CD4-positive, alpha-beta T cell treated with Interleukin-17A for 1 hour (primary cell): Measurements from ENCODE around the gene SERTAD2.

Experiments
- DNase-seq: peaks from one replicate; pipeline ENCODE4 v3.0.0-alpha.2; 2020

The SERTAD2 gene

GRCh38 chr2:64653109-64654062, at the start of gene SERTAD2:
Gene SERTAD2, minus strand, starts transcription at chr2:64653913. Its CDS starts 17,042 bp downstream, at chr2:64636871.
- DNase-seq: peak; percentile 90

- DNase-seq: no peak
These were observed 46.6 kb upstream of the SERTAD2 start for GRCh38 chr2:64700133-64700809.

GRCh38 chr2:64699712-64700111, 46.0 kb upstream of the SERTAD2 start:
- DNase-seq: peak; percentile 54

- DNase-seq: peak; percentile 30
These were observed 45.1 kb upstream of the SERTAD2 start for GRCh38 chr2:64698668-64699444.

GRCh38 chr2:64698177-64698643, 44.5 kb upstream of the SERTAD2 start:
- no peak for DNase-seq

GRCh38 chr2:64697297-64698176, 43.8 kb upstream of the SERTAD2 start:
- no peak for DNase-seq

GRCh38 chr2:64696636-64697035, 42.9 kb upstream of the SERTAD2 start:
- no peak for DNase-seq

- no peak for DNase-seq
These were observed 42.1 kb upstream of the SERTAD2 start for GRCh38 chr2:64695721-64696261.

GRCh38 chr2:64692401-64692800, 38.7 kb upstream of the SERTAD2 start:
- no peak for DNase-seq

- no peak for DNase-seq
These were observed 35.2 kb upstream of the SERTAD2 start for GRCh38 chr2:64688909-64689308.

GRCh38 chr2:64686283-64686956, 32.7 kb upstream of the SERTAD2 start:
- DNase-seq: no peak

- DNase-seq: no peak
These were observed 31.7 kb upstream of the SERTAD2 start for GRCh38 chr2:64685430-64685829.

- DNase-seq: no peak
These were observed 30.2 kb upstream of the SERTAD2 start for GRCh38 chr2:64683771-64684510.

GRCh38 chr2:64681479-64681967, 27.8 kb upstream of the SERTAD2 start:
- DNase-seq: no peak

GRCh38 chr2:64679673-64680425, 26.1 kb upstream of the SERTAD2 start:
- DNase-seq: no peak

- DNase-seq: no peak
These were observed 25.3 kb upstream of the SERTAD2 start for GRCh38 chr2:64678771-64679590.

- no peak for DNase-seq
These were observed 23.8 kb upstream of the SERTAD2 start for GRCh38 chr2:64677530-64677929.

GRCh38 chr2:64675860-64676259, 22.1 kb upstream of the SERTAD2 start:
- DNase-seq: no peak
